Ovary (tissue), 3 donors: ENCODE measurements around the gene MRPL41.

Experiments used
- EP300 ChIP-seq: sonication (generic); formaldehyde crosslinking; IDR thresholded peaks from one replicate; pipeline ENCODE4 v1.6.1; 2017; ENCODE audit warnings: antibody characterized with exemption
- TF ChIP-seq, protein P1 (sequence below), 3 donors: fragments of 450-650 bp in 2 of 3; fragments of 200-600 bp in 1 of 3; IDR thresholded peaks; one replicate each; pipeline versions ENCODE4 v1.5.1 to v1.8.0; 2016 to 2022; ENCODE audit warnings: antibody characterized with exemption in 3 of 3, mild to moderate bottlenecking in 1 of 3
- donor health status: DM: no; HTN: no; CAD: no.

DNA sequence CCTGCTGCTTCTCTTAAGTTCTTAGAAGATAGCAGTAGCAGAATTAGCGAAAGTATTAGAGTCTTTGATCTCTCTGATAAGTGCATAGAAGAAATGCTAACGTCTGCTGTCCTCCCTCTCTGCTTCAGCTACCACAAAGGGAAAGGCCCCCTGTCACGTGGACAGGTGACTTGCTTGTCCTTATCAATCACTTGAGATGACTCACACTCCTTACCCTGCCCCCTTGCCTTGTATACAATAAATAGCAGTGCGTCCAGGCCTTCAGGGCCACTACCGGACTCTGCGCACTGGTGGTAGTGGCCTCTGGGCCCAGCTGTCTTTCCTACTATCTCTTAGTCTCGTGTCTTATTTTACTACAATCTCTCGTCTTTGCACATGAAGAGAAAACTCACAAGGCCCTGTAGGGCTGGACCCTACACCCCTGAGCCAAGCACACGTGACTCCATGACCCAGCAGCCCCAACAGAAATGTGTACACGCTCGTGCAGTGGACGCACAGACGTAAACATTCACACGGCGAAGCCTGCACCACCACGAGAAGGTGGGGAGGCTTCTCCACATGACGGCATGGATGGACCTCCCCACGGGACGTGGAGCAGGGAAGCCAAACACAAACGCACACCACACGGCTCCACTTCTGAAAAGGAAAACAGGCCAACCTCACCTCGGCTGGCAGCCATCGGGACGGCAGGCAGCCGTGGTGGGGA is 39.8 kb upstream of the MRPL41 start:
- TF ChIP-seq, protein P1, sequence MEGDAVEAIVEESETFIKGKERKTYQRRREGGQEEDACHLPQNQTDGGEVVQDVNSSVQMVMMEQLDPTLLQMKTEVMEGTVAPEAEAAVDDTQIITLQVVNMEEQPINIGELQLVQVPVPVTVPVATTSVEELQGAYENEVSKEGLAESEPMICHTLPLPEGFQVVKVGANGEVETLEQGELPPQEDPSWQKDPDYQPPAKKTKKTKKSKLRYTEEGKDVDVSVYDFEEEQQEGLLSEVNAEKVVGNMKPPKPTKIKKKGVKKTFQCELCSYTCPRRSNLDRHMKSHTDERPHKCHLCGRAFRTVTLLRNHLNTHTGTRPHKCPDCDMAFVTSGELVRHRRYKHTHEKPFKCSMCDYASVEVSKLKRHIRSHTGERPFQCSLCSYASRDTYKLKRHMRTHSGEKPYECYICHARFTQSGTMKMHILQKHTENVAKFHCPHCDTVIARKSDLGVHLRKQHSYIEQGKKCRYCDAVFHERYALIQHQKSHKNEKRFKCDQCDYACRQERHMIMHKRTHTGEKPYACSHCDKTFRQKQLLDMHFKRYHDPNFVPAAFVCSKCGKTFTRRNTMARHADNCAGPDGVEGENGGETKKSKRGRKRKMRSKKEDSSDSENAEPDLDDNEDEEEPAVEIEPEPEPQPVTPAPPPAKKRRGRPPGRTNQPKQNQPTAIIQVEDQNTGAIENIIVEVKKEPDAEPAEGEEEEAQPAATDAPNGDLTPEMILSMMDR (IDR thresholded peaks at IDR 0.05), result no peak
- TF ChIP-seq EP300, result no peak
